Daoy (cell line): ENCODE measurements around the gene FGD3. TPM values are rescaled to one million over a fixed set of nuclear protein-coding genes. Genes with fewer than 3 reads are reported as not detected.

Experiments used
- DNase-seq: peaks from one replicate; pipeline ENCODE4 v3.0.0-alpha.2; 2015; ENCODE audit warnings: low read depth
- total RNA-seq: library from RNA; depleted of rRNA; stranded (reverse); fragments of >200 nt; shearing (Covaris generic); gene quantifications from 2 replicates; pipeline ENCODE4 v1.2.3, GENCODE V29; 2014; rRNA removed

The FGD3 gene
- total RNA-seq, 1 experiment from 2014 or later = 0.06 TPM

DNA sequence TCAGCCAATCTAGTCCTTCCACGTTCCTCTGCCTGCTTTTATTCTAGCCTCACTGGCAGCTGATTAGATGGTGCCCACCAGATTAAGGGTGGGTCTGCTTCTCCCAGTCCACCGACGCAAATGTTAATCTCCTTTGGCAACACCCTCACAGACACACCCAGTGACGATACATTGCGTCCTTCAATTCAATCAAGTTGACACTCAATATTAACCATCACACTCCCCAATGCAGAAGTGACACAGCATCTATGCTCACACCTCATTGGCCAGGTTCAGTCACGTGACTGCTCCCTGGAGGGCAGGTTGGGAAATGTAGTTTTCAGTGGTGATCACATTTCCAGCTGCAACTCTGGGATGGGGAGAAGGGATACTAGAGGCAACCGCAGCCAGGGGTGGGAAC lies 124.1 kb downstream of the FGD3 start:
- DNase-seq = peak; percentile 68

DNA sequence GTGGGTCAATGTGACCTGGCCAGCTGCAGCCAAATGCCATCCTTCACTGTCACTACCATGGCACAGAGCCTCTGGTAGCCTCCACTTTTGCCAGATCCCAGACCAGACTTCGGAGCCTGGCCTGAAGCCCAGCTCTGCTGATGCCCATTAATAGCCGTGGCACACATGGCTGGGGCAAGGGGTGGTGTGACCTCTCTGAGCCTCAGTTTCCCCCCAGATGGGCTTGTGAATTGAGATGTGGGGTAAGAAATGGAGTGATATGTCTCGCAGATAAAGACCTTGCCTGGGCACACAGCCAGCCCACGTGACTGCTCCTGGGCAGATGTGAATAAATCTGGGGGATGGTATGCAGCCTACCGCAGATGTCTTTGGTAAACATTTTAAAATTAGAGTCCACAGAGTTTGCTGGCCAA lies 125.1 kb downstream of the FGD3 start:
- no peak for DNase-seq

DNA sequence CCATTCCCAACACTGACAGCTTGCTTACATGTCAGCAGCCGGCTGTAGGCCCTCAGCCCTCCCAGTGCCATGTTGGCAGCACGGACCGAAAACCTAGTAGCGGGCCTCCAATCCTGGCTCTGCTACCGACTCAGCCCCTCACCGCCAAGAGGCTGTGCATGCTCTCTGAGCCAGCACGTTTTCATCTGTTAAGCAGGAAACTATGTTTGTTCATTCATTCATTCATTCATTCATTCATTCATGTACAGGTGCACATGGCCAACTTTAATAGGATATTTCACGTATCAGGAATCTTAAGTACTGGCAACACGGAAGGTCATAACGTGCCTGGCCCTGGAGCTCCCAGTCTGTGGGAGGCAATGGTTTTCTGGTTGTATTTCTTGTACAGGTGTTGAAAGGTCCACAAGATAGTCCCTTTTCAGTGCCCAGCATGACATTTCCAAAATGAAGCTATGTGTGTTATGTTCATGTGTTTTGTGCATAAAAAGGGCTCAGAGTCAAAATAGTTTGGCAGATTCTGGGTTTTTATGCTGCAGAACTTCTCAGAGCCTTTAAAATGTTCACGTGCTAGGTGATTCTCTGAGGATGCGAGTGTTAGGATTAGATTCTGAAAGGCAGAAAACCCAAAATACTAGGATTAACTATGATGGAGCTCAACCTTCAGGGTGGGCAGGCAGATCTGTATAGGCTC lies 128.9 kb downstream of the FGD3 start:
- no peak for DNase-seq

DNA sequence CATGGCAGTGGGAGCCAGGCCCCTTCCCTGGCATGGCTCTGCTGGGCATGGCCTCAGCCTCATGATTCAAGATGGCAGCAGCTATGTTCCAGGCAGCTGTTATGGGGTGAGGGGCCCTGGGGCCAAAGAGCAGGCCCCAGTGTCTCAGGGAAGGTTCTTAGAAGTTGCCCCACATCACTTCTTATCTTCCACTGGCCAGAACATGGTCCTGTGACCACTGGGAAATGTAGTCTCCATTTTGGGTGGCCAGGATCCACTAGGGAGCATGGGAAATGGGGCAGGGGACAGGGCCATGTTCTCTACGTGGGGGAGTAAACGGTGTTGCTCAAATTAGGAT lies 129.4 kb downstream of the FGD3 start:
- DNase-seq = no peak

DNA sequence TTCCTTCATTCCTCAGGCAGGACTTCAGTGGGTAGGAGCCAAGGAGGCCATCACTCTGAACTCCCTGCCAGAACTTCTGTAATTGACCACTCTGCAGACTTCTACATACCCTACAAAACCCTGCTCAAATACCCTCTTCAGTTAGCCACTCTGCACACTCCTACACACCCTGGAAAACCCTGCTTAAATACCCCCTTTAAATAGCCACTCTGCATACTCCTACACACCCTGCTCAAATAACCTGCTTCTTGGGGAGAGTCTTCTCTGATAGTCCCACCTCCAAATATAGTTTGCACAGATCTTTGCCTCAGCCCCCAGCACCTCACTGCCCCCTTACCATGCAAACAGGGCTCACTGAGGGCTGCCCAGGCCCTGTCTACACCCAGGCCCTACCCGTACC lies 130.0 kb downstream of the FGD3 start:
- DNase-seq = no peak

DNA sequence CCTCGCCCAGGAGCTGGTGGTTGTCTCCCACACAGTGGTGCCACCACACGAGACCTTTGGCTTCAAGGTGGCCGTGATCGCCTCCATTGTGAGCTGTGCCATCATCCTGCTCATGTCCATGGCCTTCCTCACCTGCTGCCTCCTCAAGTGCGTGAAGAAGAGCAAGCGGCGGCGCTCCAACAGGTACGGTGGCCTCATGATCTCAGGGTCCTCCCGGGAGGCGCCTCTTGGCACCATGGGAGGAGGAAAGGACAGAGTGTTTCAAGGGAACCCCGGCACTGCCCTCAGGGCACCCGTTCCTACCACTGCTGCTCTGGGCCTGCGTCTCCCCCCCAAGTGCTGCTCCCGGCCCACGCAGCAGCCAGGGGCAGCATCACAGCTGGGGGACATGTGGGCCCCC lies 130.5 kb downstream of the FGD3 start:
- DNase-seq = no peak

DNA sequence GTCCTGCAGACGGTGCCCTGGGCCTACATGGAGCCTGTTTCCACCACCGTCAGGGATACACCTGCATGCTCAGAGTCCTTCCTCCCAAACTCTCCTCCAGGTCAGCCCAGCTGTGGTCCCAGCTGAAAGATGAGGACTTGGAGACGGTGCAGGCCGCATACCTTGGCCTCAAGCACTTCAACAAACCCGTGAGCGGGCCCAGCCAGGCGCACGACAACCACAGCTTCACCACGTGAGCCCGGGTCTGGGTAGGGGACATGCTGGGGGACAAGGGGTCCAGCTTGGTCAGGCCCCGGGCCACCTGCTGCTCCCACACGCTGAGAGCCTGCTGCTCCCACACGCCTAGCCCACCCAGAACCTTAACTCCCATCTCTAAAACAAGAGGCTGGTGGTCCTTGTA lies 132.0 kb downstream of the FGD3 start:
- no peak for DNase-seq

DNA sequence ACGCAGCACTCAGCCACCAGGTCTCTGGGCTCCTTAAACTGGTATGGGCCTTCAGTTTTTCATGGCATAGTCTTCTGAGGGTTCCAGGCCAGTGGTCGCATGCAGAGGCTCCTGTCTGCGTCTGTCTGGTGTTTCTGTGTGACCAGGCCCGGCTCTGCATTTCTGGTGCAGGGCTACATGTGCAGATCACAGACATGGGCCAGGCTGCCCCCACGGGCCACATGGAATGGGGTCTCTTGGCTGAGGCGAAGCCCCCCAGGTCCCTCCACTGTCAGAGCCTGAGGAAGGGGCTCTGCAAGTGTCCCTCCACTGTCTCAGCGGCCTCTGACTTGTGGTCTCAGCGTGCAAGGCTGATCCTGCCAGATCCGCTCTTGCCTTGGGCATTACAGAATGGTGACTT lies 133.1 kb downstream of the FGD3 start:
- DNase-seq = no peak

DNA sequence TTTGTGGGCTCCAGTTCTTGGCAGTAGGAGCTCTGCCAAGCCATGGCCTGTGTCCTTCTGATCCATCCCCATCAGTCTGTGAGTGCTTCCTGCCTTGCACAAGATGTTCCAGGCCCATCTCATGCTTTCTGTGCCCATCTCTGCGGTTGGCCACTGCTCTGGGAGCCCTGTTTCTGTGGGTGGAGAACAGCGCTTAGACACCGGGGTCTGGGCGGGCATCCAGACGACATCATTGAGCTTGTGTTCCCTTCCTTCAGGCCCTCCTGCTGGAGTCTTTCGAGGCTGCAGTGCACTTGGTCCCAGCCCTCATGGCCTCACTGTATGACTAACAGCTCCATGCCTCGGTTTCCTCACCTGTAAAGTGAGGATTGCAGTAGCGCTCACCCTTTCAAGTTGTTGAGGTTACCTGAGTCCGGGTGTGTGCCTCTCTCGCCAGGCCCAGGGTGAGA lies 133.8 kb downstream of the FGD3 start:
- no peak for DNase-seq

DNA sequence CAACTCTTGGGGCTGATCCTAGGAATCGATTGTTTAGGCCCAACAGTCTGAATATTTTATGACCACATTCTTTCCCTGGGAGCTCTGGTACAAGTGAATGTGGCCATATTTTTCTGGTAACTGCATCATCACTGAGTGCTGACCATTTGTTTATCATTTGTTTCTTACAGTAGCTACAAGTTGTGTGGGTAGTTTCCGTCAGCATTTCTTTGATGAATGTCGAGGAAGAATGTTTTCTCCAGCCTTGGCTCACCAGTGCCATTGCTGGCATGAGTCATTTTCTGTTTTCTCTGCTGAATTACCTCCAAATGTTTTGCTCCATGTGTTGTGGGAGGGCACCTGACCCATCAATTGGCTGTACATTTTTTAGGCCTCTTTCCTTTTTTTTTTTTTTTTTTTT lies 134.6 kb downstream of the FGD3 start:
- no peak for DNase-seq

DNA sequence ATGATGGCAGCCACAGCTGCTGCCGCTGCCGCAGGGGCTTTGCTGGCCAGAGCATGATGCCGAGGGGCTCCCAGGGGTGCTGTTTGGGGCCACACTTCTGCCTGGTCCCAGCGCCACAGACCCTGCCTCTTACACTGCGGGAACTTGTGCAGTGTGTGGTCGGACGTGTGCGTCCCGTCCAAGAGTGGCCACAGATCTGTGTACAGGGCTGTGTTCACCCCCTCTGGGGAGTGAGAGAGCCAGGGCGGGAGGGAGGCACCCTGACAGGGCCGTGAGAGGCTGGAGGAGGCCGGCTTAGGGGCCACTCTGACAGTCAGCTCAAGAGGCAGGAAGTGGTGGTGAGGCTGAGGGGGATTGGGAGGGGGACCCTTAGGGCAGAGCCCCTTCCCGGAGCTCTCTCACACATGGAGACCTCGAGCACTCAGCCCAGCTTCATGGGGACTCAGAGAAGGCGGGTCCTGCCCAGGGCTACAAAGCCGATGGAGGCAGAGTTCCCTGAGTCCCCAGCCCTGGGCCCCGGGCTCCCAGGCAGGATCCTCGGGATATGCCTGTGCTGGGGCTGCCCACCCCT lies 135.6 kb downstream of the FGD3 start:
- no peak for DNase-seq

DNA sequence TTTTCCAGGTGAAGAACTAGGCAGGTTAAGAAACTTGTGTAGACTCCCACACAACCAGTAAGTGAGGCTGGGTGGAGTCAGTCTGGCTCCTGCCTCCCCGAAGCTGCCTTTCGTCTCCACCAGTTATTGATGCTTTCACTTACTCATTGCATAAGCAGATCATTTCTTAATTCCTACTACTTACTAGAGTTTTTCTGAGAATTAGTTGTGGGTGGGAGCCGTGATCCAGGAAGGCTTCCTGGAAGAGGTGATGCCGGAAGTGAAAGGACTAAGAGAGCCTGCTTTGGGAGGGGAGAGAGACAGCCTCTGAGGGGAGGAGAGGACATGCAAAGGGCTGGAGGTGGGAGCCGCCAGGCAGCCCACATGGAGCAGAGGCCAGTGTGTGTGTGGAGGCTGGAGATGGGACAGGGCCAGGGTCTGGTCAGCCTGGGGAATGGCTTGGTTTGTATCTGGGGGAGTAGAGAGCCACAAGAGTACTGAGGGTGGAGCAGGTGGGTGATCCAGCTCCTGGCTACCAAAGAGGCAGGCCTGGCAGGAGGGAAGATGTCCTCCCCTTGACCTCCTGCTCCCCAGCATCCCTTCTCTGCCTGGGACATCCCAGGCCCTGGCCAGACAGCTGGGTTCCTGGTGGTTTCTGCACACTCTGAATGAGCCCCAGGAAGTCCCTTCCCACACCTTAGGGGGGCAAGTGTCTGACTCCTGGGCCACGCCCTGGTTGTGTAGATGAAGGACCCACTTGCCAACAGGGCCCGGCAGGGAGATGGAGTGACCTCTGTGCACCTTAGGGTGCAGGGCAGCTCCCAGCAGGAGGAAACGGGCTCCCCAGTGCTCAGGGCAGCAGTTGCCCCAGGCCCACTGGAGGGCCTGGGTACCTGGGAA lies 136.5 kb downstream of the FGD3 start:
- DNase-seq = no peak

DNA sequence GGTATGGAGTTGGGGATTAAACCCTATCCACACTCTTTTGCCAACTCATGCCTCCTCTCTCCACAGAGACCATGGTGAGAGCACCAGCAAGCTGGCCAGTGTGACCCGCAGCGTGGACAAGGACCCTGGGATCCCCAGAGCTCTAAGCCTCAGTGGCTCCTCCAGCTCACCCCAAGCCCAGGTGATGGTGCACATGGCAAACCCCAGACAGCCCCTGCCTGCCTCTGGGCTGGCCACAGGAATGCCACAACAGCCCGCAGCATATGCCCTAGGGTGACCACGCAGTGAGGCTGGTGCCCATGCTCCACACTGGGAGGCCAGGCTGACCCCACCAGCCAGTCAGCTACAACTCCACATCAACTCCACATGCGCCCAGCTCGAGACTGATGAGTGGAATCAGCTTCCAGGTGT lies 137.2 kb downstream of the FGD3 start:
- DNase-seq = no peak

DNA sequence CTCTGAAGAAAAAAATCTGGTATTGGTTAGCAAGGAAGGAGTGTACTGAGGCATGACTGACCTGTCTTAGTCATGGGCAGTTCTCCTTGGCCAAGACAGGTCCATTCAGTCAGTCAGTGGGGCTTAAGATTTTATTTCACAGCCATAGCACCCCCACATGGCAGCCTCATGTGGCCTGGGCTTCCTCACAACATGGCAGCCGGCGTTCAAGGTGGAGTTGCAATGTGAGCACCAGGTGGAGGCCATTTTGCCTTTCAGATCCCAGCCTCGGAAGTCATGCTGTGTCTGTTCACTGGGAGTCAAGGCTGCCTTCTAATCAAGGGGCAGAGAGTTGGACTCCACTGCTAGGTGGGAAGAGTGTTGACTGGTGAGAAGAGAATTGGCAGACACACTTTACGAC lies 138.4 kb downstream of the FGD3 start:
- DNase-seq = no peak

Other genes starting within 250 kb of the FGD3 start
- 40.8 and 49.8 TPM in 2 replicates for gene BICD2, start 182.7 kb upstream of the FGD3 start, total RNA-seq
- gene ZNF484, start 69.5 kb upstream of the FGD3 start, total RNA-seq = 7.5 and 10.0 TPM in 2 replicates
- 0.40 and 1.3 TPM in 2 replicates for gene SUSD3, start 111.2 kb downstream of the FGD3 start, total RNA-seq
- 36.1 and 64.4 TPM in 2 replicates for gene CARD19, start 148.7 kb downstream of the FGD3 start, total RNA-seq
- 18.2 and 19.9 TPM in 2 replicates for gene NINJ1, start 186.7 kb downstream of the FGD3 start, total RNA-seq
- gene WNK2, start 236.6 kb downstream of the FGD3 start, total RNA-seq = 1.4 and 2.8 TPM in 2 replicates